HCT116 (cell line): ENCODE results near the gene NXN. TPM values are rescaled to one million over a fixed set of nuclear protein-coding genes. Genes with fewer than 3 reads are reported as not detected.

Experiments
- ATAC-seq: fragments of 200-7000 bp; cut with Tn5 transposase; 2 replicates; pipeline ENCODE4 v1.9.1; 2020; ENCODE audit warnings: mild to moderate bottlenecking, moderate library complexity
- BruUV-seq: library from RNA; stranded (reverse); fragments of 400-500 nt; replicated peaks from 2 replicates; lab custom pipeline; 2021; lab: Mats Ljungman, UMichigan
- CTCF ChIA-PET: fragments of 300-600 bp; sonication (Branson Sonifier 250); formaldehyde crosslinking; loops from one replicate; lab custom pipeline; 2021; ENCODE audit warnings: antibody characterized with exemption; lab: Charles Lee
- POLR2A ChIA-PET: fragments of 300-600, 350-600 bp; sonication (Branson Sonifier 250); formaldehyde crosslinking; loops from one replicate; lab custom pipeline; 2021; ENCODE audit warnings: antibody characterized with exemption; lab: Charles Lee
- RAD21 ChIA-PET, 2 experiments: fragments of 300-600 bp; sonication (Branson Sonifier 250); formaldehyde crosslinking; loops; one replicate each; lab custom pipeline; 2023; ENCODE audit warnings: low total read pairs in 2 of 2; ENCODE audit not compliant: uncharacterized antibody in 2 of 2, unreplicated experiment in 2 of 2, low non-redundant PET in 1 of 2; lab: Charles Lee
- DNase-seq: peaks from one replicate; pipeline ENCODE4 v3.0.0-alpha.2; 2010; ENCODE audit warnings: low read depth, low spot score
- H2AFZ ChIP-seq: fragments of 200-600 bp; shearing (Covaris generic), sonication (generic); 2 replicates; pipeline ENCODE4 v1.6.1; 2017; ENCODE audit warnings: low read depth, mixed run types, mixed read lengths, antibody characterized with exemption, low read length; ENCODE audit not compliant: poor library complexity, severe bottlenecking
- H3K27ac ChIP-seq: 2 replicates; pipeline ENCODE4 v1.5.1; 2012; ENCODE audit warnings: low read depth, low read length
- H3K27me3 ChIP-seq: fragments of 200-600 bp; sonication (generic); 2 replicates; pipeline ENCODE4 v1.6.1; 2016; ENCODE audit warnings: mixed run types, low read length, mixed read lengths; ENCODE audit not compliant: insufficient read depth
- H3K36me3 ChIP-seq, 2 experiments: fragments of 200-500 bp in 1 of 2; fragments of 200-600 bp in 1 of 2; sonication (Bioruptor generic) in 1 of 2; sonication (generic) in 1 of 2; 2 replicates each; pipeline versions ENCODE4 v1.5.1 to v1.6.1; 2014 to 2016; ENCODE audit warnings: low read length in 2 of 2, inconsistent platforms in 1 of 2, mixed read lengths in 1 of 2, mixed run types in 1 of 2; ENCODE audit not compliant: insufficient read depth in 2 of 2, control insufficient read depth in 1 of 2
- H3K4me1 ChIP-seq, 2 experiments: fragments of 200-600 bp in 1 of 2; sonication (generic) in 1 of 2; 2 replicates each; pipeline versions ENCODE4 v1.5.1 to v1.6.1; 2012 to 2017; ENCODE audit warnings: low read length in 2 of 2, inconsistent platforms in 1 of 2, mild to moderate bottlenecking in 1 of 2, mixed read lengths in 1 of 2, mixed run types in 1 of 2, moderate library complexity in 1 of 2; ENCODE audit not compliant: insufficient read depth in 2 of 2, control insufficient read depth in 1 of 2
- H3K4me2 ChIP-seq: fragments of 200-600 bp; sonication (generic); 2 replicates; pipeline ENCODE4 v1.6.1; 2017; ENCODE audit warnings: mixed run types, low read length, mixed read lengths
- H3K4me3 ChIP-seq, 2 experiments: fragments of 200-600 bp in 1 of 2; sonication (generic) in 1 of 2; replicated peaks in 1 of 2; 2 replicates each; pipeline ENCODE4 v1.5.1; 2011 to 2016; ENCODE audit warnings: low read length in 2 of 2, control low read depth in 1 of 2, low read depth in 1 of 2, mild to moderate bottlenecking in 1 of 2, mixed read lengths in 1 of 2, mixed run types in 1 of 2
- H3K79me2 ChIP-seq: fragments of 200-600 bp; sonication (generic); 2 replicates; pipeline ENCODE4 v1.6.1; 2017; ENCODE audit warnings: mild to moderate bottlenecking, mixed run types, low read length, moderate library complexity, mixed read lengths; ENCODE audit not compliant: insufficient read depth
- H3K9ac ChIP-seq: fragments of 200-600 bp; sonication (generic); 2 replicates; pipeline ENCODE4 v1.6.1; 2016; ENCODE audit warnings: low read length, mixed read lengths
- H3K9me2 ChIP-seq: fragments of 200-600 bp; sonication (generic), shearing (Covaris generic); 2 replicates; pipeline ENCODE4 v1.6.1; 2017; ENCODE audit warnings: mixed run types, mild to moderate bottlenecking, moderate library complexity; ENCODE audit not compliant: insufficient read depth
- H3K9me3 ChIP-seq, 2 experiments: fragments of 200-500 bp in 1 of 2; fragments of 200-600 bp in 1 of 2; sonication (Bioruptor generic) in 1 of 2; sonication (generic) in 1 of 2; 2 replicates each; pipeline ENCODE4 v1.6.1; 2014 to 2017; ENCODE audit warnings: low read length in 2 of 2, mixed read lengths in 2 of 2, inconsistent platforms in 1 of 2, low read depth in 1 of 2, mild to moderate bottlenecking in 1 of 2, mixed run types in 1 of 2, moderate library complexity in 1 of 2; ENCODE audit not compliant: control insufficient read depth in 1 of 2, insufficient read depth in 1 of 2
- H4K20me1 ChIP-seq: fragments of 200-600 bp; sonication (generic), shearing (Covaris generic); 2 replicates; pipeline ENCODE4 v1.6.1; 2017; ENCODE audit warnings: mixed run types, mild to moderate bottlenecking, moderate library complexity; ENCODE audit not compliant: insufficient read depth
- ATF3 ChIP-seq: IDR thresholded peaks from 2 replicates; pipeline ENCODE4 v1.6.1; 2012
- CBX3 ChIP-seq: IDR thresholded peaks from 2 replicates; pipeline ENCODE4 v1.6.1; 2012; ENCODE audit warnings: low read depth
- EZH2 ChIP-seq: fragments of 200-600 bp; sonication (generic); IDR thresholded peaks from 2 replicates; pipeline ENCODE4 v1.6.1; 2017; ENCODE audit warnings: antibody characterized with exemption, mixed run types
- POLR2A ChIP-seq: IDR thresholded peaks from 2 replicates; pipeline ENCODE4 v1.7.0; 2011; ENCODE audit warnings: borderline replicate concordance; ENCODE audit not compliant: insufficient read depth, insufficient read length; ENCODE audit errors: extremely low read depth
- RAD21 ChIP-seq: IDR thresholded peaks from 2 replicates; pipeline ENCODE4 v1.6.1; 2012; ENCODE audit warnings: low read depth, mild to moderate bottlenecking
- REST ChIP-seq: IDR thresholded peaks from 2 replicates; pipeline ENCODE4 v1.6.1; 2012; ENCODE audit warnings: low read depth
- SP1 ChIP-seq: IDR thresholded peaks from 2 replicates; pipeline ENCODE4 v1.6.1; 2012; ENCODE audit warnings: low read depth
- TCF7L2 ChIP-seq: IDR thresholded peaks from 2 replicates; pipeline ENCODE4 v1.7.0; 2011; ENCODE audit warnings: borderline replicate concordance, inconsistent platforms; ENCODE audit not compliant: insufficient read depth, insufficient read length; ENCODE audit errors: extremely low read depth
- ZBTB33 ChIP-seq: IDR thresholded peaks from 2 replicates; pipeline ENCODE4 v1.6.1; 2011; ENCODE audit warnings: mild to moderate bottlenecking, low read length, moderate library complexity; ENCODE audit not compliant: insufficient replicate concordance; ENCODE audit errors: extremely low read depth
- ZNF274 ChIP-seq: fragments of 200-500 bp; sonication (Bioruptor generic); IDR thresholded peaks from 2 replicates; pipeline ENCODE4 v1.6.1; 2014; ENCODE audit warnings: mild to moderate bottlenecking, low read depth, low read length, inconsistent platforms
- intact Hi-C: fragments of 100-400 bp; cut with micrococcal nuclease; formaldehyde crosslinking; loops from 2 replicates; pipeline ENCODE4 v1.10.0; 2022
- total RNA-seq: library from RNA; stranded (reverse); gene quantifications from one replicate; pipeline ENCODE4 v1.2.1, GENCODE V29; 2021; ENCODE audit not compliant: unreplicated experiment

NXN gene
- total RNA-seq, 1 experiment from 2014 or later = 83.7 TPM

DNA sequence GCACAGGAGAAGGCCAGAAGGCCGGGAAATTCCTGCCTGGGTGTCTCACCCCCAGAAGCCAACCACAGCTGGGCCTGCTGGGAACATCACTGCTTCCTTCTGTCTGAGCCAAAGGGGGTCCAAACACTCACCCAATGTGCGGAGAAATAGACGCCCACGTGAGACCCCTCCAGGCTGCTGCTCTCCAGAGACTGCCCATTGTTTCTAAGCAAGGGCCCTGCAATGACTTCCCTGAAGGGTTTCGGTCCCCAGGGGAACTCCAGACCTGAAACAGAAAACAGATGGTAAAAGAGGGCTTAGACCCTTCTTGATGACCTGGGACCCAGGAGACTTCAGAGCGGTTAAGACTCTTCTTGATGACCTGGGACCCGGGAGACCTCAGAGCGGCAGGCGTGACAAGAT is 156.1 kb downstream of the NXN start (continued):
- TF ChIP-seq ZBTB33 (no peak), ZNF274 (no peak)

- Histone ChIP-seq H3K9ac (no peak overlapping the region), H3K27ac (no peak overlapping the region), H3K36me3 (peaks cover 9 to 11% of the 10 kb centered on the region in 2 experiments; a peak in 2 of 4 replicates), H4K20me1 (no peaks in the 10 kb centered on the region), H3K9me3 (no peaks in the 10 kb centered on the region), H3K79me2 (no peaks in the 10 kb centered on the region), H3K4me1 (no peaks in the 10 kb centered on the region), H3K4me2 (no peak overlapping the region), H2AFZ (no peak overlapping the region), H3K9me2 (no peaks in the 10 kb centered on the region), H3K4me3 (no peak overlapping the region), H3K27me3 (no peaks in the 10 kb centered on the region)
- POLR2A ChIA-PET = no interaction called here
- no TSS peak for BruUV-seq
- no peak for DNase-seq
- TF ChIP-seq ATF3 (no peak), POLR2A (no peak), ZNF274 (no peak)
- ATAC-seq = no peak
- intact Hi-C loops = no loop called here
- RAD21 ChIA-PET = no interaction called here
- CTCF ChIA-PET = no interaction called here
Observed at GRCh38 chr17:819251-819650, 160.3 kb downstream of the NXN start.

DNA sequence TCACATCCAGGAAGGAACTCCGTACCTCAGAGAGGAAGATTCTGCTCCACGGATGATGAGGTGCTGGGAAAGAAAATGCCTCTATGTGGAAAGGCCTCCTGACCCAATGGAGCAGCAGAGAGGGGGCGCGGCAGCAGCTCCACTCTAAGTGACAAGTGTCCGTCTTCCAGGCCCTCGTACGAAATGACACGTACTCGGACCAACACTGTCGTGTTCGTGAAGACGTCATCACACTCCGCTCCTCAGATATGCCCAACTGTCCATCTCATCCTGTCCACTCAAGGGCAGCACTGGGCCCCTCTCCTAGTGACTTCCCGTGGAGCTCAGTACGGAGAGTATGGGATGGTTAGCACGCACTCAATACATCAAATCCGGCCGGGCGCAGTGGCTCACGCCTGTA is 165.2 kb downstream of the NXN start:
- Histone ChIP-seq H3K4me3 (no peak overlapping the region), H3K9me2 (no peaks in the 10 kb centered on the region), H3K79me2 (peaks cover 11% of the 10 kb centered on the region; the same call in 1 of the 2 replicates), H3K36me3 (peaks cover 9 to 10% of the 10 kb centered on the region in 2 experiments; a peak in 3 of 4 replicates), H3K4me1 (no peaks in the 10 kb centered on the region), H3K27me3 (no peaks in the 10 kb centered on the region), H4K20me1 (no peaks in the 10 kb centered on the region), H2AFZ (no peak overlapping the region), H3K27ac (no peak overlapping the region), H3K4me2 (no peak overlapping the region), H3K9me3 (no peaks in the 10 kb centered on the region), H3K9ac (no peak overlapping the region)
- RAD21 ChIA-PET = no interaction called here
- CTCF ChIA-PET = no interaction called here
- ATAC-seq = no peak
- intact Hi-C loops = no loop called here
- POLR2A ChIA-PET = no interaction called here
- no peak for DNase-seq
- BruUV-seq = no TSS peak
- TF ChIP-seq CBX3 = no peak
- TF ChIP-seq REST = no peak
- TF ChIP-seq EZH2 = no peak
- no peak for TF ChIP-seq TCF7L2
- TF ChIP-seq SP1 = no peak
- TF ChIP-seq RAD21 = no peak
- TF ChIP-seq ZNF274 = no peak
